NCI-H2171 treated with DMSO at 0.1 percent for 48 hours (cell line): ENCODE data around the gene RYR2.
"Not testable (repeated sequence)": the region's sequence is repeated elsewhere in the genome, so short reads cannot be mapped to it uniquely, and the experiment has no call there.

ENCODE experiments used
- DNase-seq: peaks from one replicate; lab custom pipeline; 2025; lab: John Stamatoyannopoulos, UW

RYR2 gene

GRCh38 chr1:237566581-237566980 is 524.6 kb downstream of the RYR2 start:
- DNase-seq: no peak

- no peak for DNase-seq
Measured at GRCh38 chr1:237568955-237569354, 527.0 kb downstream of the RYR2 start.

GRCh38 chr1:237570530-237570929 is 528.5 kb downstream of the RYR2 start:
- DNase-seq: no peak

- no peak for DNase-seq
Measured at GRCh38 chr1:237574536-237574935, 532.6 kb downstream of the RYR2 start.

GRCh38 chr1:237578540-237578939 is 536.6 kb downstream of the RYR2 start:
- DNase-seq: no peak

GRCh38 chr1:237580726-237581125 is 538.7 kb downstream of the RYR2 start:
- no peak for DNase-seq

- no peak for DNase-seq
Measured at GRCh38 chr1:237583270-237583669, 541.3 kb downstream of the RYR2 start.

- peak; percentile 61 for DNase-seq
Measured at GRCh38 chr1:237583756-237584155, 541.8 kb downstream of the RYR2 start.

GRCh38 chr1:237590386-237590785 is 548.4 kb downstream of the RYR2 start:
- no peak for DNase-seq

GRCh38 chr1:237591353-237591752 is 549.4 kb downstream of the RYR2 start:
- no peak for DNase-seq

- DNase-seq: not testable (repeated sequence)
Measured at GRCh38 chr1:237603036-237603568, 561.1 kb downstream of the RYR2 start.

- no peak for DNase-seq
Measured at GRCh38 chr1:237608433-237608832, 566.4 kb downstream of the RYR2 start.

GRCh38 chr1:237610157-237610556 is 568.2 kb downstream of the RYR2 start:
- DNase-seq: no peak

GRCh38 chr1:237613984-237614383 is 572.0 kb downstream of the RYR2 start:
- no peak for DNase-seq

GRCh38 chr1:237619553-237619952 is 577.6 kb downstream of the RYR2 start:
- no peak for DNase-seq

GRCh38 chr1:237634922-237635321 is 592.9 kb downstream of the RYR2 start:
- no peak for DNase-seq

GRCh38 chr1:237638555-237638954 is 596.6 kb downstream of the RYR2 start:
- no peak for DNase-seq

GRCh38 chr1:237640011-237640671 is 598.2 kb downstream of the RYR2 start:
- no peak for DNase-seq

- DNase-seq: no peak
Measured at GRCh38 chr1:237640966-237641365, 599.0 kb downstream of the RYR2 start.

- DNase-seq: no peak
Measured at GRCh38 chr1:237650809-237651208, 608.8 kb downstream of the RYR2 start.

GRCh38 chr1:237655778-237656177 is 613.8 kb downstream of the RYR2 start:
- DNase-seq: no peak

GRCh38 chr1:237664348-237664747 is 622.4 kb downstream of the RYR2 start:
- no peak for DNase-seq

- no peak for DNase-seq
Measured at GRCh38 chr1:237670302-237670701, 628.3 kb downstream of the RYR2 start.

GRCh38 chr1:237671262-237671661 is 629.3 kb downstream of the RYR2 start:
- no peak for DNase-seq
